NCI-H2196 treated with DMSO at 0.1 percent for 48 hours (cell line): Measurements from ENCODE around the gene RCBTB2.
A peak's percentile ranks its signal among the peaks of the same experiment; 100 is the strongest.

Experiments
- DNase-seq: peaks from one replicate; lab custom pipeline; 2025; ENCODE audit not compliant: unreplicated experiment; lab: John Stamatoyannopoulos, UW

The RCBTB2 gene

DNA sequence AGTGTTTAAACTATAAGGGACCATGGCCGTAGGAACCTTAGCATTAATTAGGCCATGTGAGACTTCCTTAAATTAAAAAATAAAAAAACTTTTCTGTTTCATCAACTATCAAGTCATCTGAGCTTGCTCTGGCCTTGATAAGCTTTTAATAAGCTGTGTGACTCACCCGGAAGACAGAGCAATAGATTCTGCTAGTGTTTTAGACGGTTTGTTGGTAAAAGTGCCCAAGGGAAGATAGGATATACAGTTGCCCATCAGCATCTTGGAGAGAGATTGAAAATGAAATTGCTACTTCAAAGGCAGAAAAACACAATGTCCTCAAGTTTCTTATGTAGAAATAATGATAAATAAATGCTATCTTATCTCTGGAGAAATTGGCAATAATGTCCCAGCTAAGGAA, 31.2 kb upstream of the RCBTB2 start:
- no peak for DNase-seq

DNA sequence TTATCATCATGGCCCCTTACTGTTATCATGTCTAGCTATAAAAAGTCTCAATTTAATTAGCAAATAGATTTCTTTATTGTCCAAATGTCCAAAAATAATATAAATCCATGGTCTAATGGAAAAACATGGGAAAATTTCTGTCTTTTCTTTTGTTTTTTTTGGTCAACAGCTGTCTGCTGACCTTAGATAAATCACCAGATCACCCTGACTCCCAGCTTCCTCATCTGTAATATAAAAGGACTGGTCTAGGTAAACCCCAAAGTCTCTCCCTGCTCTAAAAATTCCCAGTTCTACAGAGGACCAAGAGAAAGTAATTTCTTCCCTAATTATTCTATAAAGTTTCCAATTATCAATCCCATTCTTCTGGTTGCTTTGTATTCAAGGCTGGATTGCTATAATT, 30.7 kb upstream of the RCBTB2 start:
- DNase-seq, result no peak

DNA sequence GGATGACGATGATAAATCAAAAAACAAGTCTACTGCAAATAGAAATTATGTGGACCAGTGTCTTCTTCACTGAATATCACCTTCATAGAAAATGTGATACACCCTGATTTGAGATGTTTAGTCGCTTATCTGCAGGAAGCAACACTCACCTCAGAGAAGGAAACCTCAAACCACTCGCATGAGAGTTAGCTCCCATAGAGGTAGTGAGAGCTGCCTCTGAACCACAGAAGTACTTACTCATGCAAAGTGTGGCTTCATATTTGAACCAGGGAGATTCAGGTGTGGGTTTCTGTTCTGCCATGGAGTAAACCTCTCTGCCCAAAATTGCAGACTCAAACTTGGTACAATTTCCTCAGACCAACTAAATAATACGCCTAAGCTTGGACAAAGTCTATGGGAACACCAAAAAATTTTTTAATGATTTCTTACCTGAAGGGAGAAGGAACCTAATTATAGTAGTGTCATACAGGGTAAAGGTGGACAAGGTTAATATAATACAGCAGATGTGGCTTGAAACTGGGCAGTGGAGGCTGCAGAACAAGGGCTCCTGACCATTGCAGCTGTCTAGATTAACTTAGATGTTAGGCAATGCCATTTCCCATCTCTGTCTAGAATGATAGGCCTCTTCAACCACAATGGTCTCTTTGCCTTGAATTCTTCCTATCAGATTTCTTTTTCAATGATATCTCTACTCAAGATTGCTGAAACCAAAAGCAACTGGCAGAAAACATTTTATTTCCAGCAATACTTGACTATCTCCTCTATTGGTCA, 29.6 kb upstream of the RCBTB2 start:
- no peak for DNase-seq

DNA sequence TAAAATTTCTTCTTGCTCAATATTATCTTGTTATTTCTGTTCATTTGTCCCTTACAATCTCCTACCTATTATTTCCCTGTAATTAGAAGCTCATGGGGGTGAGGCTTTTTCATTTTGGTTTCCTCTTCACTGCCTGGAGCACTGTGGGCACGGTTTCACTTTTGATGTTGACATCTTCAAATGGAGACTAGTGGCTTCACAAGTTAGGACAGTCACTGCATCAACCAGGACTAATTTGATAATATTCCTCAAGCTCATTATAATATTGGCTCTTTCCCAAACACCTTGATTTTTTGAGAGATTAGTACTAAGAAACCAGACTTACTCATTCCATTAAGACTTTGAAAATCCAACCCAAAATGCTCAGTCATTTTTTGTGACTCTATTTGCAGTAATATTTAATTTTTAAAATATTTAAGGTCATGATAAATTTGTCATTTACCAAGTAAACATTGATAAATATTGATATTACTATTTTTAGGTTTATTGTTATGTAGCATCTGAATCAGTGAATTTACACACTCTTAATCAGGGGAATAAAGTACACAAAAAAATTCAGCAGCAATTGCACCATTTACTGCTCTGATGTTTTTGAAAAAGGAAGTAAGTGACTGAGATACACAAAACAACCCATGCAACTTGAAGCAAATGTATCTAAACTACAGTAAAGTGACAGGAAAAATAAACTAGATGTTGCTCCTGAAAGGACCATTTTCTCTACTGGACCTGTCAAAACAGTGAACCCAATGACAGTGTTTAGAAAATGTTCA, 28.8 kb upstream of the RCBTB2 start:
- no peak for DNase-seq

DNA sequence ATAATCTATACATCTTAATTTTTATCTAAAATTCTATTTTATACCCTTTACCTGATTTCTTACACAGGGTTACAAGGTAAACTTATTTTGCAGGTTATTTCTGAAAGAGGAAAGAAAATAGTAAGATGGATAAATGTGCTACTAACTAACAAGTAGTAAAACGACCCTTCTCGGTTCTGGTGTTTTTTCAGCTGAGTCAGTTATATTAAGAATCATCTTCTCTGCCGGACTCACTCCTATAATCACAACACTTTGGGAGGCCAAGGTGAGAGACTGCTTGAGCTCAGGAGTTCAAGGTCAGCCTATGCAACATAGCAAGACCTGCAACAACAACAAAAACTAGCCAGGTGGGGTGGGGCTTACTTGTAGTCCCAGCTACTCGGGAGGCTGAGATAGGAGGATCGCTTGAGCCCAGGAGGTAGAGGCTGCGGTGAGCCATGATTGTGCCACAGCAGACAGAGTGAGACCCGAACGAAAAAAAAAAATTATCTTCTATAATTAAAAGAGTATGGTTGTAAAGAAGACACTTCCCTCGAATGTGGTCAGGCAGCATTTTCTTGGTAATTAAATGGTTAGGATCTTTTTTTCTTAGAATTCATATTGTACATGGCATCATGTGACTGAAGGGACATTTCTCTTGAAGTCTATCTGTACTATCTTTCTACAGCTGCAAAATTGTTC, 27.9 kb upstream of the RCBTB2 start:
- DNase-seq, result no peak

DNA sequence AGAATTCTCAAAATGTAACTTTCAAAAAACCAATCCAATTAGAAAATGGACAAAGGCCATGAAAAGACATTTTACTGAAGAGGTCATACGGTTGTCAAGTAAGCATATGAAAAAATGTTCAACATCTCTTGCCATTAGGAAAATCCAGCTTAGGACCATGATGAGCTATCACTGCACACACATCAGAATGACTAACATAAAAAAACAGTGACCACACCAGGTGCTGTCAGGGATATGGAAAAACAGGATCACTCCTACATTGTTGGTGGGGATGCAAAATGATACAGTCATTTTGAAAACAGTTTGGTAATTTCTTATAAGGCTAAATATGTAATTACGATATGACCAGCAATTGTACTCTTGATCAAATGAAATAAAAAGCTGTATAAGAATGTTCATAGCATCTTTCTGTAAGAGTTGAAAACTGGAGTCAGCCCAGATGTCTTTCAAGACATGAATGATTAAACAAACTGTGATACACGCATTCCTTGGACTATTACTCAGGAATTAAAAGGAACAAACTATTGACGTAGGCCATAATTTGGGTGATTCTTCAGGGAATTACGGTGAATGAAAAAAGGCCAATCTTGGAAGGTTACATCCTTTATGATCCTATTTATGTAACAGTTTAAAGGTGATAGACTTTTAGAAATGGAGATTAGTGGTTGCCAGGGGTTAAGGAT, 26.9 kb upstream of the RCBTB2 start:
- DNase-seq, result no peak

DNA sequence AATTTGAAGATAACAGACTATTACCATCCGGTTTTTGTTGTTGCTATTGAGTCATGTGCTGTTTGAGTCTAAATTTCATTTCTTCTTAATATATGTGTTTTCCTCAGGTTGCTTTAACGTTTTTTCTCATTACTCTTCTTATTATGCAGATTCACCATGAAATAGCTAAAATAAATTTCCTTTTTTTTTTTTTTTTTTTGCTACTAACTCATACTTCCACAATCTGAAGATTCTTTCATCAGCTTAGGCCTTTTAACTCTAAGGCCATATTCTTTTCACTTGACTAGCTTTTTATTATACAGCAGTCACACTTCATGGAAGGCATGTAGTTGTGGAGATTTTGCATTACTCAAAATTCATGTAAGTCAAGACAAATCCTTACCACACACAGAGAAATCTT, 23.9 kb upstream of the RCBTB2 start:
- no peak for DNase-seq

DNA sequence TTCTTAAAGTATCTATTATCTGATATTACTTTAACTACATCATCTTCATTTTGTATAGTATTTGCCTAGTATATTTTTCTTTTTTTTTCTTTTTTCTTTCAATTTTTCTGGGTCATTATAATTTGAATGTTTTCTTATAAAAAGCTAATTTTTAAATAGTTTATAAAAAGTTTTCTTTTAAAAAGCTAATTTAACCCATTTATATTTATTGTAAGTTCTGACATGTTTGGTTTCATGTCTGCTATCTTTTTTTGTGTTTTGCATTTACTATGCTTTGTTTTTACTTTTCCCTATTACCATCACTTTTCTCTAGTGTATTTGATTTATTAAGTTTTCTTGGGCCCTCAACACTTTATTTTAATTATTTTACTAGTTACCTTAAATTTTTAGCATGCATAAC, 22.6 kb upstream of the RCBTB2 start:
- DNase-seq, result no peak

DNA sequence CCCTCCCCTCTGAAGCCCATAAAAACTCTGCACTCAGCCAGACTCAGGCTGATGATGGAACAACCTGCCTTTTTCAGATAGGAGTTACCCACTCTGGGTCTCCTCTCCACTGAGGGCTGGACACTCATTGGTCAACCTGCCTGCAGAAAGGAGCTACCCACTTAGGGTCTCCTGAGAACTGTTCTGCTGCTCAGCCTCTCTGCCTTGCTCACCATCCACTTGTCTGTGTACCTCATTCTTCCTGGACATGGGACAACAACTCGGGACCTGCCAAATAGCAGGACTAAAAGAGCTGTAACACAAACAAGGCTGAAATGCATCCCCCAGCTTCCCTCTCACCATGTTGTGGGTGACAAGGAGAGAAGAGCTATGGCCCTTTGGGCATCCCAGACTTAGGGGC, 18.4 kb upstream of the RCBTB2 start:
- no peak for DNase-seq

DNA sequence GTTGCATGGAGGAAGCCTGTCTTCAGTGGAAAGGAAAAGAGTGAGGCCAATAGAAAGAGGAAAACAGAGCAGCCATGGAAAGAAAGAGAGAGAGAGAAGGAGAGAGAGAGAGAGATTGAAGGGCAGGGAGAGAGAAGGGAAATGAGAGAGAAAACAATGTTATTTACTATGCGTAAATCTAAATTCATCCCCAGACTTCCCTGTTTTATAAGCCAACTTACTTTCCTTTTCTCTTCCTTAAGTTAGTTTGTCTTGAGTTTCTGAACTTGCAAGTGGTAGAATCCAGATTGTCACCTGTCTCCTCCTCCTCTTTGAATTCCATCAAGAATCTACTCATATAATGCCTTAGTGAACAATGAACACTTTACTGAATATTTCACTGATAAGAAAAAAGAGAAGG, 16.8 kb upstream of the RCBTB2 start:
- DNase-seq, result no peak

DNA sequence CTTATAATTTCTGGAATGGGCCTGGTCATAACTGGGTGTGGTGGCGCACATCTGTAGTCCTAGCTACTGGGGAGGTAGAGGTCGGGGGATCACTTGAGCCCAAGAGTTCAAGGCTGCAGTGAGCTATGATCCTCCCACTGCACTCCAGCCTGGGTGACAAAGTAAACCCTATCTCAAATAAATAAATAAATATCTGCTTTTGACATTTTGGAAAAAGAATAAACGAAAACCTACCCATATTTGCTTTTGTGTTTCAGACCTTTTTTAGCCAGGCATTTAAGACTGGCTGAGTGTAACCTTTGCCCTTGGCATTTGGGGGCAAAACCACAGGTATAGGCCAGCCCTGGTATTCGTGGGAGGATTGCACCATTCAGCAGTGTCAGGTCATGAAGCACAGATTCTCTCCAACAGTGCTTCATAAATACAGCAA, 14.8 kb upstream of the RCBTB2 start:
- DNase-seq, result no peak

DNA sequence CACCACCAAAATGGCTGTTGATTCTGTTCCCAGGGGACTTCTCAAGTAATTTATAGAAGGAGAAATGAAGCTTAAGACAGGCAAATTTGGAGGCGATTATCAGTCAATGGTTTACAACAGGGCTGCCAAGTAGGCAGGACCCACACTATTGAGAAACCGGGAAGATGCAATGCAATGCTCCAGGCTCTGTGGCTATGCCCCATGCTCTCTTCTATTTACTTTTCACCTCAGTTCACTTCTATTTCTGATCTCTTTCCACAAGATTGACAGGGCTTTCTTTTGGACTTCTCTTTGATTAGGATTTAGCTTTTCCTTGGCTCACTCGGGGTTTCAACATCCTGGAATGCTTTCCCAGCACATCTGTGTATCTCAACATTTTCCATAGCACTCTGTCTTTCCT, 12.7 kb upstream of the RCBTB2 start:
- no peak for DNase-seq

DNA sequence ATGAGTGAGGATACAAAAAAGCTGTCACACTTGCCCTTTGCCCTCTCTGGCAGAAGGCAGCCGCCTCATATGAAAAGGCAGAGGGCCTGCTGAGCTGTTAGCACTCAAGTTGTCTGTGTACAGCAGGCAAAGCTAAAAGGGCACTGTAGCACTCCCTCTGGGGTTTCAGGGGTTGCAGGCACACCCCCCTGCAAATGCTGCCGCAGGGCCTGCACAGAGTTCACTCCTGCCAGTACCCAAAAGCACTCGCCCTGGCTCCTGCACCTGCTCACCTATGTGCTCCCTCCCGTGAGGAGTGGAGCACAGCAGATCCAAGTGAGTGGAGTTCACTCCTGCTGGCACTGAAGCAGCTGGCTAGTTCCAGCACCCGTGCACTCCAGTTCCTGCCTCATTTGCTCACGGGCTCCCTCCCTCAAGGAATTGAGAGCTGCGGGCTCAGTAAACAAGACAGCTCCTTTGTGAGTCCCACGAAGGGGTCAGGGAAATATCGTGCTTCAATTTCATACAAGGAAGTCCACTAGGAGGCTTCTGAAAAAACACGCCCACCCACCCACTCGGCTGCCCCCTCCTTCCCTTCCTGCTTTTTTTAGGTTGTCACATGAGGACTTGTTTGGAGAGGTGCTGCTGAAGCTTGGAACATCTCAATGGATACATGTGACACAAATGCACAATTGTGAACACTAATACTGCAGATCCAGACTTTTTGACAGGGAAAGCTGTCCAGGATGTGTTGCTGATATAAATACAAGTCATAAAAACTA, 9.9 kb upstream of the RCBTB2 start:
- DNase-seq, result peak; percentile 33

DNA sequence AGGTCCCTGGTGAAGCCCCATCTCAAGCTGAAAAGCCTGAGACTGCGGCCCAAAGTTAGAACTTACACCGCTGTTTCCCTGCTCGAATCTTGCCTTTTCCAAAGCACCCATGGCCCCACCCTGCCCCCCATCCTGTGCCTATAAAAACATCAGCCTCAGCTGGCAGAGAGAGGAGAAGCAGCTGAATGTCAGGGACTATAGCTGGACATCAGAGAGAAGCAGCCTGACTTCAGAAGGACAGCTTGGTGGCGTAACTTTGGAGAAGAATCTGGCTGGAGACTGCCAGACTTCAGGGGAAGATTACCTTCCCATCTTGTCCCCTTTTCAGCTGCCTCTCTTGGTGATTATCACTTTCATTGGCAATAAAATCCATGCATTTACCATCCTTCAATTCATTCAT, 9.3 kb upstream of the RCBTB2 start:
- DNase-seq, result no peak

DNA sequence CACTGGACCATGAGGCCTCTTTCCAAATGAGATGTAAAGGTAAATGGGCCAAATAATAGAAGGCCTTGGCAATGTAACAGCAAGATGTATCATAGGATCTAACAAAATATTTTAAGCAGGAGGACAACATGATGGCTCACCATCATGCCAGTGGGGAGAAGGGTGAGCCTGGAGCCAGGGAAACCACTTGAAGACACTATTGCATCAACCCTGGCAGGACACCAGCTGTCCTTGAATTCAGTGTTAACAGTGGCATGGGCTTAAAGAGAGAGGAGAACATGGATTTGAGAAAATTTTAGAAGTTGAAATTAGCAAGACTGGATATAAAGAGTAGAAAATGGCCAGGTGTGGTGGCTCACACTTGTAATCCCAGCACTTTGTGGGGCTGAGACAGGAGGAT, 6.7 kb upstream of the RCBTB2 start:
- no peak for DNase-seq

DNA sequence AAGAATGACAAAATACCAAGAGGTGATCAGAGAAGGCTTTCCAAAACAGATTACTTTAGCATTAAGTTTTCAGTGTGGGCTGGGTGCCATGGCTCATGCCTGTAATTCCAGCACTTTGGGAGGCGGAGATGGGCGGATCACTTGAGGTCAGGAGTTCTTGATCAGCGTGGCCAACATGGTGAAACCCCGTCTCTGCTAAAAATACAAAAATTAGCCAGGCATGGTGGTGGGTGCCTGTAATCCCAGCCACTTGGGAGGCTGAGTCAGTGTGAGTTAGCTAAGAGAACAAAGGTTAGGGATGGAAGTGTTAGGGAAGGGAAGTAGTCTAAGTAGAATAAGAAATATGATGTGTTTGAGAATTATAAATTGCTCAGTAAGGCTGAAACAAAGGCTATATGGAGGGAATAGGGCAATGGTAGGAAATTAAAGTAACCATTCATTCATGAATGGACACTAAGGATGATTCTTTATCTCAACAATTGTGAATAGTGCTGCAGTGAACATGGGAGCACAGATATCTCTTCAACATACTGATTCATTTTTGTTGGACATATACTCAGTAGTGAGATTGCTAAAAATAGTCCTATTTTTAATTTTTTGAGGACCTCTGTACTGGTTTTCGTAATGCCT, 3.9 kb upstream of the RCBTB2 start:
- DNase-seq, result no peak

DNA sequence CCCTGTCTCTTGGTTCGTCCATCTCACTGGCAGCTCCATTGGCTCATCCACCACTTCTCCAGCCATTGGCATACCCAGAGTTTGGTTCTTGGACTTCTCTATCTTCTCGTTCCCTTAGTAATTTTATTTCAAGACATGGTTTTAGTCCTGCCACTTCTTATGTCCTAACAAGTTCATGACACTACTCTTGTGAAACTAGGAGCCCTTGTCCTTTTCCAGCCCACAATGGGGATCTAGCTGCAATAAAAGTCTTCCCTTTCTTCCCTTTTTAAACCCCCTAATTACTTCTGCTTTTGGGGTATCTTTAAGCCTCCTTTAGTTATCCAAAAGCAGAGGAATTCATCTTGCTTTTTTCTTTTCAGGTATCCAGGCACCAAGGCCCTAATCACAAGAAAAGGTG, 2.9 kb upstream of the RCBTB2 start:
- DNase-seq, result no peak

DNA sequence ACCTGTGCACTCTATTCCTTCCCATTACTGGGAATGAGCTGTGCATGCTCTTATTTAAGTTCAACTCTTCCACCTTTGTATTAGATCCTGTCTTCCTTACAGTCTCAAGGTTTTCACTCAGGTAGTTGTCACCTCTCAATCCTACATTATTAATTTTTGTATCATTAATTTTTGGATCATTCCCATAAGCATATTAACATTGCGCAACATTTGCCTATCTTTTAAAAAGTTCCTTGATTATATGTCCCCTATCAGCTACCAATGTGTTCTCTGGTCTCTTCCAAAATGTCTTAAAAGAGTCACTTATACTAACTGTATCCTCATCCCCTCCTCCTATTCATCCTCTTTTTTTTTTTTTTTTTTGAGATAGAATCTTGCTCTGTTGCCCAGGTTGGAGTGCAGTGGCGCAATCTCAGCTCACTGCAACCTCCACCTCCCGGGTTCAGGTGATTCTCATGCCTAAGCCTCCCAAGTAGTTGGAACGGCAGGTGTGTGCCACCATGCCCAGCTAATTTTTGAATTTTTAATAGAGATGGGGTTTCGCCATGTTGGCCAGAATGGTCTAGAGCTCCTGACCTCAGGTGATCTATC, 2.1 kb upstream of the RCBTB2 start:
- DNase-seq, result no peak

DNA sequence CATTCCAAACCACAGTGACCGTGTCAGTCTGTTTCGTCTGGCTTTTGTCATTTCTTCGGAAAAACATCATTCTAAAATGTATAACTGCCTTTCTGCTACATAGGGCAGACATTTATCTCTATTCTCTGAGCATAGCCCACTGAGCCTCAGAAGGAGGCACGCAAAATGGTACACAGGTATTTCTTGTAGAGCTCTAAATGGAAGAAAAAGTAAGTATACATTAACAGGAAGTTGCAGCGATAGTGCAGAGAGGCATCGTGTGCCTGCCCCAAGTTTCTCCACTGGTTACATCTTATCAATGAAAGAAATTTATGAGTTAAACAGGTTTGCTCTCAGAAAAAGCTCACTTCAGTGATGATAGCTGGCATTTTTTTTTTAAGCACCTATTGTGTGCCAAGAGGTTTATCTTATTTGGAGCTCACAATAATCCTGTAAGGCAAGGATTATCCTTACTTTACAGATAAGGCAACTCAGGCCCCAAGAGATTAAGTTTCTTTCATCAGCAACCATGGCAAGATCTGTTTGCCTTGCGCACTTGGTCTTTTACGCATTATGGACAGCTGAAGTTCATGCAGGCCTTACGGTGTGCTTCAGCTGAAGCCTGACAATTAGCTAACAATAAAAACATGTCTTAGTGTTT, 1.2 kb upstream of the RCBTB2 start:
- no peak for DNase-seq

DNA sequence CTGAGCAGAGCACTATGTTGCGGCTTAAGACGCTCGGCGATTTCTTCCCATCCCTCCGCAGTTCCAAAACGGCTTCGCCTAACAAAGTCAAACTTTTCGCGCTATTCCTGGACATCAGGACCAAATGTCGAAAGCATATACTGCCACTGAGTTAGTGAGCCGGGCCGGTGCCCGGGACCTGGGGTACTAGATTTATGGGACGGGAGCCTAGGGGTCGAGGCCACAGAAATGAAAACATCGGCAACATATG, 699 bp downstream of the RCBTB2 start:
- DNase-seq, result no peak
